ENCODE data around the gene CNEP1R1. TPM values are rescaled to one million over a fixed set of nuclear protein-coding genes. Genes with fewer than 3 reads are reported as not detected.

The CNEP1R1 gene
- total and polyA plus RNA-seq, 2 of the 8 experiments (the other 6 are each of a cell fraction or from before 2014, with no cell fraction given), result 10.6 to 13.6 TPM

DNA sequence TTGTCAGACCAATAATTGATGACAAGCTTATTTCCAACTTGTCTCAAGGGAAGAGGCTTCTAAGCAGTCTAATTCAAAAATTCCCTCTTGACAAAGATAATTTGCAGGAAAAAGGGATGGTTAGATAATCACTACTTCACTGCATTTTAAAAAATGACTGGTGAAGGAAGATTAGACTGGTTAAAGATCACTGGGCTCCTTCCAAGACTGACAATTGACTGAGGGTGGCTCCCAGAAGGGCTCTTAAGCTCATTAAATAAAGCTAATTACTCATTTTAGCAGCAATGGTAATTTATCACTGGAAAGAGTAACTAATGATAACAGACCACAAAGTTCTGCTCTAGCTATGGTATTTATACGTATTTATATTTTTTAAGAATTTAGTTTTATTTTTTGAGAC lies 36.3 kb downstream of the CNEP1R1 start:
- H4K20me1 ChIP-seq (replicated peaks in 1 of 2; ENCODE audit: control insufficient read depth in 1 of 2, insufficient read depth in 2 of 2, low read length in 2 of 2), result no peaks in the 10 kb centered on the region
- H4K8ac ChIP-seq (ENCODE audit: extremely low read depth, insufficient read depth, low read length), result no peak overlapping the region
- no peak overlapping the region for H2BK120ac ChIP-seq (replicated peaks; ENCODE audit: low read depth, low read length)
- H3K4ac ChIP-seq (replicated peaks; ENCODE audit: insufficient read length, low read depth, low read length), result no peak overlapping the region
- no peaks in the 10 kb centered on the region for H3K4me1 ChIP-seq (replicated peaks in 1 of 4; ENCODE audit: control insufficient read depth in 3 of 4, insufficient read depth in 4 of 4, low read length in 3 of 4)
- TF ChIP-seq CHD2 (IDR thresholded peaks at IDR 0.05; ENCODE audit: low read length), result no peak
- TF ChIP-seq, protein P1, sequence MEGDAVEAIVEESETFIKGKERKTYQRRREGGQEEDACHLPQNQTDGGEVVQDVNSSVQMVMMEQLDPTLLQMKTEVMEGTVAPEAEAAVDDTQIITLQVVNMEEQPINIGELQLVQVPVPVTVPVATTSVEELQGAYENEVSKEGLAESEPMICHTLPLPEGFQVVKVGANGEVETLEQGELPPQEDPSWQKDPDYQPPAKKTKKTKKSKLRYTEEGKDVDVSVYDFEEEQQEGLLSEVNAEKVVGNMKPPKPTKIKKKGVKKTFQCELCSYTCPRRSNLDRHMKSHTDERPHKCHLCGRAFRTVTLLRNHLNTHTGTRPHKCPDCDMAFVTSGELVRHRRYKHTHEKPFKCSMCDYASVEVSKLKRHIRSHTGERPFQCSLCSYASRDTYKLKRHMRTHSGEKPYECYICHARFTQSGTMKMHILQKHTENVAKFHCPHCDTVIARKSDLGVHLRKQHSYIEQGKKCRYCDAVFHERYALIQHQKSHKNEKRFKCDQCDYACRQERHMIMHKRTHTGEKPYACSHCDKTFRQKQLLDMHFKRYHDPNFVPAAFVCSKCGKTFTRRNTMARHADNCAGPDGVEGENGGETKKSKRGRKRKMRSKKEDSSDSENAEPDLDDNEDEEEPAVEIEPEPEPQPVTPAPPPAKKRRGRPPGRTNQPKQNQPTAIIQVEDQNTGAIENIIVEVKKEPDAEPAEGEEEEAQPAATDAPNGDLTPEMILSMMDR (IDR thresholded peaks at IDR 0.05; ENCODE audit: control extremely low read depth in 1 of 3, insufficient read depth in 1 of 3, low read depth in 1 of 3, low read length in 3 of 3), result no peak
- TF ChIP-seq BCL11A (IDR thresholded peaks at IDR 0.05; ENCODE audit: low read depth in 2 of 2, low read length in 2 of 2), result no peak
- no peak for TF ChIP-seq SP2 (IDR thresholded peaks at IDR 0.05; ENCODE audit: low read length)
- TF ChIP-seq TAF7 (optimal IDR thresholded peaks at IDR 0.05; ENCODE audit: borderline replicate concordance, low read depth, low read length), result no peak
- TF ChIP-seq TAF1 (IDR thresholded peaks at IDR 0.05; ENCODE audit: low read depth, low read length), result no peak
- TF ChIP-seq, protein P2, sequence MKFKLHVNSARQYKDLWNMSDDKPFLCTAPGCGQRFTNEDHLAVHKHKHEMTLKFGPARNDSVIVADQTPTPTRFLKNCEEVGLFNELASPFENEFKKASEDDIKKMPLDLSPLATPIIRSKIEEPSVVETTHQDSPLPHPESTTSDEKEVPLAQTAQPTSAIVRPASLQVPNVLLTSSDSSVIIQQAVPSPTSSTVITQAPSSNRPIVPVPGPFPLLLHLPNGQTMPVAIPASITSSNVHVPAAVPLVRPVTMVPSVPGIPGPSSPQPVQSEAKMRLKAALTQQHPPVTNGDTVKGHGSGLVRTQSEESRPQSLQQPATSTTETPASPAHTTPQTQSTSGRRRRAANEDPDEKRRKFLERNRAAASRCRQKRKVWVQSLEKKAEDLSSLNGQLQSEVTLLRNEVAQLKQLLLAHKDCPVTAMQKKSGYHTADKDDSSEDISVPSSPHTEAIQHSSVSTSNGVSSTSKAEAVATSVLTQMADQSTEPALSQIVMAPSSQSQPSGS (IDR thresholded peaks at IDR 0.05; ENCODE audit: low read length), result no peak
- TF ChIP-seq, protein P3, sequence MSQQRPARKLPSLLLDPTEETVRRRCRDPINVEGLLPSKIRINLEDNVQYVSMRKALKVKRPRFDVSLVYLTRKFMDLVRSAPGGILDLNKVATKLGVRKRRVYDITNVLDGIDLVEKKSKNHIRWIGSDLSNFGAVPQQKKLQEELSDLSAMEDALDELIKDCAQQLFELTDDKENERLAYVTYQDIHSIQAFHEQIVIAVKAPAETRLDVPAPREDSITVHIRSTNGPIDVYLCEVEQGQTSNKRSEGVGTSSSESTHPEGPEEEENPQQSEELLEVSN (IDR thresholded peaks at IDR 0.05), result no peak
- no peak for TF ChIP-seq MAFK (IDR thresholded peaks at IDR 0.05; ENCODE audit: low read depth, low read length)
- no peak for TF ChIP-seq TEAD4 (IDR thresholded peaks at IDR 0.05; ENCODE audit: low read depth, low read length)
- H2AK5ac ChIP-seq (ENCODE audit: low read depth, low read length), result no peak overlapping the region
- WGBS, 2 experiments (ENCODE audit: extremely low coverage in 1 of 2, insufficient coverage in 1 of 2, insufficient read length in 1 of 2, insufficient replicate concordance in 2 of 2, low coverage in 1 of 2, low lambda C conversion rate in 2 of 2, missing lambda C conversion rate in 1 of 2), result 73% methylated on average over 1 of the region's 1 CpG; no CpG with 5 or more reads in 1 of the 2 experiments
- no peaks in the 10 kb centered on the region; a peak in 1 of 7 replicates for H3K27me3 ChIP-seq (replicated peaks in 1 of 4; ENCODE audit: control insufficient read depth in 3 of 4, extremely low read depth in 1 of 4, insufficient read depth in 3 of 4, low read length in 3 of 4)
- H3K56ac ChIP-seq (replicated peaks; ENCODE audit: insufficient read length, low read depth, low read length), result no peak overlapping the region
- ChIA-PET POLR2A (ENCODE audit: partially characterized antibody) (no interaction called here), CTCF (ENCODE audit: partially characterized antibody) (interaction anchor here (0.7 kb wide), 1 partner anchor 36 kb away, joined by 5 read pairs; the partner anchor contains the start of gene CNEP1R1)
- H3K23ac ChIP-seq (ENCODE audit: insufficient read length), result no peak overlapping the region
- H3K36me3 ChIP-seq (ENCODE audit: control insufficient read depth in 2 of 4, insufficient read depth in 4 of 4, low read length in 3 of 4), result no peaks in the 10 kb centered on the region
- no peak overlapping the region for H2BK12ac ChIP-seq (ENCODE audit: low read depth, low read length)
- no peaks in the 10 kb centered on the region; the same call in 1 of the 2 replicates for H3K79me1 ChIP-seq (ENCODE audit: low read depth, low read length)
- no peak overlapping the region for H2AFZ ChIP-seq (ENCODE audit: low read length)
- FAIRE-seq (no peak), DNase-seq (ENCODE audit: low read depth in 1 of 2, low spot score in 2 of 2) (no peak)
- H3K27ac ChIP-seq (ENCODE audit: low read depth, low read length), result no peak overlapping the region
- no peak overlapping the region for H3K4me2 ChIP-seq (ENCODE audit: insufficient read depth in 1 of 2, low read depth in 2 of 2, low read length in 2 of 2)
- no peak overlapping the region for H2BK20ac ChIP-seq (ENCODE audit: low read length)
- peaks cover 3% of the 10 kb centered on the region; the same call in 1 of the 2 replicates for H3K23me2 ChIP-seq (ENCODE audit: low read depth, low read length)
- peaks cover 0 to 6% of the 10 kb centered on the region in 2 experiments; a peak in 1 of 4 replicates for H3K9me3 ChIP-seq (ENCODE audit: insufficient read depth in 2 of 2, low read depth in 1 of 2, low read length in 1 of 2)
- no peak overlapping the region for H4K5ac ChIP-seq (ENCODE audit: insufficient read length, low read depth, low read length)
- H3K18ac ChIP-seq (ENCODE audit: extremely low read depth, low read length), result no peak overlapping the region
- no peak overlapping the region for H3K9ac ChIP-seq (replicated peaks in 1 of 4; ENCODE audit: extremely low read depth in 1 of 4, low read depth in 3 of 4, low read length in 3 of 4)
- no peak overlapping the region for H4K91ac ChIP-seq (replicated peaks; ENCODE audit: insufficient read length, low read length)
- no peak overlapping the region for H3K4me3 ChIP-seq (ENCODE audit: extremely low read depth in 1 of 4, insufficient read depth in 2 of 4, low read depth in 3 of 4, low read length in 4 of 4)
- no peak overlapping the region for H2BK5ac ChIP-seq (ENCODE audit: low read depth, low read length)
- H3K14ac ChIP-seq (ENCODE audit: insufficient read length), result no peak overlapping the region
- H3K79me2 ChIP-seq (ENCODE audit: control insufficient read depth in 1 of 2, insufficient read depth in 2 of 2, low read length in 2 of 2), result no peaks in the 10 kb centered on the region
- H2BK15ac ChIP-seq (ENCODE audit: low read length), result no peak overlapping the region
